Measurements from ENCODE around the gene PMVK.
"Not testable (repeated sequence)": the region's sequence is repeated elsewhere in the genome, so short reads cannot be mapped to it uniquely, and the experiment has no call there.

Gene PMVK

DNA sequence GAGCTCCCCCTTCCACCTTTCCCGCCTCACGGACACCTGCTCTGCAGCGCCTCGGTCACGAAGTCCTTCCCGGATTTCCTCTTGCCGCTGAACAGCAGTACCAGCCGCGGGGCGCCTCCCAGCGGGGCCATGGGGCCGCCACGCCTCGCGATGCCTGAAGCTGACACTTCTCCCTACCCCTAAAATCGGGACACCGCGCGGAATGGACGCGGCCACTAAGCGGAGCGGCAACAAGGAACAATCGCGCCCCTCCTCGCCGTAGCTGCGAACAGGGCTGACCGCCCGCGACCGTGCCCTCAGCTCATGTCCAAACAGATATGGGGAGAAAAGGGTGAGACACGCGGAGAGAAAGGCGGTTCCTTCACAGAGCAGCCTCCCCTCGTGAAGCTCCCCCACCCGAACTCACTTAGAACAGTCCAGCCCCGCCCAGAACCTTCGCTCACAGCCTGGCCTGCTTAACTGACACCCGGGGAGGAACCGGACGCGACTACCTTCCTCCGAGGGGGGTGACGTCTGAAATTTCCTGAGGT, at the start of gene PMVK:
PMVK (minus strand) TSS at position 165 of the 530 bp plus-strand sequence; CDS start at position 131, 34 bp downstream.
- CTCF ChIA-PET = interaction anchor here (0.8 to 2.4 kb wide), 18 partner anchors 8 to 456 kb away, joined by 3 to 10 read pairs (median 4); no protein-coding TSS in a partner anchor
- Mint-ChIP-seq H3K4me1 (peaks cover 61% of the 10 kb centered on the region), H3K36me3 (peaks cover 2% of the 10 kb centered on the region), H3K27me3 (no peaks in the 10 kb centered on the region), H3K27ac (peak within 1 kb of the TSS; percentile 97), H3K9me3 (no peaks in the 10 kb centered on the region), H3K4me3 (peak within 1 kb of the TSS; percentile 91)
- DNase-seq = peak; percentile 97

DNA sequence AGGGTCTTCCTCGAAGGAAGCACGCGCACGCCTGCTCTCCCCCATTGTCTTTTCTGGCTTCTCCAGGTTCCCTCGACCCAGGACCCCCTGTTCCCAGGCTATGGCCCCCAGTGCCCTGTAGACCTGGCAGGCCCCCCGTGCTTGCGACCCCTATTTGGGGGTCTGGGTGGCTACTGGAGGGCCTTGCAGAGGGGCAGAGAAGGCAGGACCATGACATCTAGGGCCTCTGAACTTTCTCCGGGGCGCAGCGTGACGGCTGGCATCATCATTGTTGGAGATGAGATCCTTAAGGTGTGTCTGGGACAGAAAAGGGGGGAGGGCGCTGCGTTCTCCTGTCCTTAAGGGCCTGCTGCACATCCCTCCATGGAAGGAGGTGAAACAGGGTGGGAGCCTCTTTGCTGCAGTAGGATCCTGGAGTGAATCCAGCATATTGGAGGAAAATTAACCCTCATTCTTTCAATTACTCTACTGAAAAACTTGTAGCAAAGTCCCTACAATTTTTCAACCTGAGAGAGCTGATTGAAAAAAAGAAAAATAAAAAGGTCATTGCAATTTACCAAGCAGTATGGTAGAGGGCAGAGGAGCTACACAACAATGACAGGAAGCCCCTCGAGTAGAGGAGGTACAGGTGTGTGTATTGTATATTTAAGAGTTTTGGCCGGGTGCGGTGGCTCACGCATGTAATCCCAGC, 47.4 kb upstream of the PMVK start:
- Mint-ChIP-seq H3K4me1 (peaks cover 33% of the 10 kb centered on the region), H3K27me3 (no peaks in the 10 kb centered on the region), H3K9me3 (no peaks in the 10 kb centered on the region), H3K36me3 (peaks cover 24% of the 10 kb centered on the region), H3K27ac (no peak overlapping the region), H3K4me3 (no peak overlapping the region)
- no peak for DNase-seq
- CTCF ChIA-PET = interaction anchor here (0.8 to 4.7 kb wide), 5 partner anchors 12 to 80 kb away, joined by 3 to 72 read pairs (median 5); partner anchors contain the start of genes EFNA4, LENEP and PYGO2

DNA sequence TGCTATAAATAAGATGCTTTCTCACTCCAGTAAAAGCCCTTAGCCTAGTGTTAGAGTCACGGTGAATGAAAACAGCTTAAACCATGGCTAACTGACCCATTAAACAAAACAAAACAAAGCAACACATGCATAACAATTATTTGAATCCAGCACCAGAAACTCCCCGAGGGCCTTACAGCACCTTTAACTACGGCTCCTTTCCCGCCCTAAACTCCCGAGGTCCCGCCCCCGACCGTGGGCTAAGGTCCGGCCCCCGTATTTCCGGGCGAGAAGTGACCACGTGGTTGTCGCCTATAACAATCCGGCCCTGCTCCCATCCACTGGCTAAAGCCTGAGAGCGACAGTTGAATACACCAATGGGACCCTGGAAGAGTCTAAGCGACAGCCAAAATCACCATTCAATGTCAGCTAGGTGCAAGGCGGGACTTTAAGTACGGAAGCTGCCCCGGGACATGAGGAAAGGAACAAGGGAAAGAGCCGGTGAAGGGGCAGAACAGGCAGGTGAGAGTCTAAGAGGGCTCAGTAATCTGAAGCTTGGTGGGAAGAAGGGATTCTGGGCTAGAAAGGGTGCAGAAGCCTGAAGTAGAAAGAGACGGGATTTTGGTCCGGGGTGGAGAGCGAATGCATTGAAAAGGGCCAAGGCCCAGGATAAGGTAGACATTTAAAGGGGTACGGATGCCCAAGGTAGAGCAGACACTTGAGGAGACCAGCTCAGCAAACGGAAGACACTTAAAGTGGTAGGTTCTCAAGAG, 46.6 kb upstream of the PMVK start, which contains the start of gene FLAD1:
FLAD1 (plus strand) TSS at position 448 of the 752 bp plus-strand sequence. CDS start 351 bp downstream, outside the sequence.
- H3K4me3 Mint-ChIP-seq = no peak within 1 kb of the TSS
- peaks cover 30% of the 10 kb centered on the region for H3K4me1 Mint-ChIP-seq
- no peaks in the 10 kb centered on the region for H3K27me3 Mint-ChIP-seq
- peaks cover 23% of the 10 kb centered on the region for H3K36me3 Mint-ChIP-seq
- no peak within 1 kb of the TSS for H3K27ac Mint-ChIP-seq
- peak; percentile 98 for DNase-seq
- CTCF ChIA-PET = interaction anchor here (0.8 to 4.7 kb wide), 9 partner anchors 13 to 423 kb away, joined by 3 to 72 read pairs (median 4); partner anchors contain the start of genes ADAM15, EFNA4, LENEP and PYGO2
- H3K9me3 Mint-ChIP-seq = no peaks in the 10 kb centered on the region

DNA sequence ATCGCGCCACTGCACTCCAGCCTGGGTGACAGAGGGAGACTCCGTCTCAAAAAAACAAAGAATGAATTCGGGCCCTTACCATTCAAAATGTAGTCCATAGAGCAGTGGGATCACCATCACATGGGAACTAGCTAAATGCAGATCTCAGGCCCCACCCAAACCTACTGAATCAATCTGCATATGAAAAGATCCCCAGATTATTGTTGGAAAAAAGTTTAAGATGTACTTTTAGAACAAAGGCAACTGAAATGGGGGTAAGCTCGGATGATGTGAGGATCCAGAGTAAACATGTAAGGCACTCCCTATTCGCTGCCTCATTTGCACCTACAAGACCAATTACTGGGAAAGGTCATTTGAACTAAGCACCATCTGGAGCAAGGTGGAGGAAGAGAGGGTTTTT, 45.8 kb upstream of the PMVK start:
- CTCF ChIA-PET = interaction anchor here (0.9 to 4.7 kb wide), 6 partner anchors 14 to 423 kb away, joined by 3 to 72 read pairs (median 4); partner anchors contain the start of genes ADAM15 and LENEP
- no peak for DNase-seq
- no peak overlapping the region for H3K27ac Mint-ChIP-seq
- peaks cover 28% of the 10 kb centered on the region for H3K4me1 Mint-ChIP-seq
- no peaks in the 10 kb centered on the region for H3K9me3 Mint-ChIP-seq
- no peak overlapping the region for H3K4me3 Mint-ChIP-seq
- peaks cover 24% of the 10 kb centered on the region for H3K36me3 Mint-ChIP-seq
- H3K27me3 Mint-ChIP-seq = no peaks in the 10 kb centered on the region

DNA sequence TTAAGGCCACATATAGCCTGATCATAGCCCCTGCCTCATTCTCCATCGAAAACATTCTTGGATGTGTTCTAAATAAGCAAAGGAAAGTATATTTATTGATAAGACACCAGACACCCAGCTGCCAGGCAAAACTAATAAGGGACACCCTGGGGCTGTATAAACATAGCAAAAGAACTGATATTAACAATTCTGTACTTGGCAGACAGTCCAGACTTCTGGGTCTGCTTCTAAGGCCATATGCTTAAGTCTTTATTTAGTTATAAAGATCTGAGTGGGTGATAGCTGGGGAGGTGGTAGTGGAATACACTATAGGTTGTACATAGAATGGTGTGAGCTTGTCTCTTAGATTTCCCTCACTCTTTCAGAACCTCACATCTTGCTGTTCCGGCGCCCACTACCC, 41.8 kb upstream of the PMVK start:
- CTCF ChIA-PET = no interaction called here

DNA sequence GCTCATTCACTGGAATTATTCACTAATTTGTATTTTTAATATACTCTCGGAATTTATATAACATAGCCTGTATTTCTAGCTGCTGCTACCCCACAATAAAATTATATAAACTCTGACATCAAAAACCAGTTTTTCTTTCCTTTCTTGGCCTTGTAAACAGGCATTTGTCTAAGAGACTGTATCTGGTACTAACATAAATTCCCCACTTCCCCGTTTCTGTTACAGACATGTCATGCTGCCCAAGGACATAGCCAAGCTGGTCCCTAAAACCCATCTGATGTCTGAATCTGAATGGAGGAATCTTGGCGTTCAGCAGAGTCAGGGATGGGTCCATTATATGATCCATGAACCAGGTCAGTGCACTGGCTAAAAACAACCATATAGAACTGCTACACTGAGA, 41.2 kb upstream of the PMVK start:
- peak overlapping the region; percentile 69 for H3K27ac Mint-ChIP-seq
- H3K4me1 Mint-ChIP-seq = peaks cover 20% of the 10 kb centered on the region
- not testable (repeated sequence) for H3K4me3 Mint-ChIP-seq, H3K27me3 Mint-ChIP-seq, H3K9me3 Mint-ChIP-seq, DNase-seq
- H3K36me3 Mint-ChIP-seq = peaks cover 32% of the 10 kb centered on the region
- CTCF ChIA-PET = interaction anchor here (1.7 kb wide), 1 partner anchor 83 kb away, joined by 5 read pairs; no protein-coding TSS in a partner anchor

More for the DNA sequence above, 41.8 kb upstream of the PMVK start:
- Mint-ChIP-seq H3K27me3 (no peaks in the 10 kb centered on the region), H3K9me3 (no peaks in the 10 kb centered on the region), H3K27ac (no peak overlapping the region), H3K36me3 (peaks cover 31% of the 10 kb centered on the region), H3K4me3 (no peak overlapping the region), H3K4me1 (peaks cover 16% of the 10 kb centered on the region)
- no peak for DNase-seq

DNA sequence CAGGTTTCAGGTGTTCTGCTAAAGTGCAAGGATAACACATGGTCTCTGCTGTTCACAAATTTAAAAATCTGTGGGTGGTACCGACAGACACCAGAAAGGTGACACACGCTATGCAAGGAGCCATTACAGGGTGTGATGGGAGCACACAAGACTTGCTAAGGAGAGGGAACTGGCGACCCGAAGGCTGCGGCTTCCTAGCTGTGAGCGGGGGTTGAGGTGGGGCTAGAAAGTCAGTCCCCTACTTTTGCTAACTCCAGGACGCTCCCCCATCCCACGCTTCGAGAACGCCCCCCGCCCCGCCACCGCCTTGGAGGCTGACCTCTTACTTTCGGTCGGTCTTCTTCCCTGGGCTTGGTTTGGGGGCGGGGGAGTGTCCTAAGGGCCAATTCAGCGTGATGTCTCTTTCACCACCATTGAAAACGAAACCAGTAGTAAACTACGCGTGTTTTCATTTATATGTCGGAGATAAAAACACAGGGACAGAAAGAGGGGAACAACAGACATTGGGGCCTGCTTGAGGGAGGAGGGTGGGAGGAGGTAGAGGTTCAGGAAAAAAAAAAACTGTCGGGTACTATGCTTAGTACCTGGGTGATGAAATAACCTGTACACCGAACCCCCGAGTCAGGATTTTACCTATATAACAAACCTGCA, 39.0 kb upstream of the PMVK start:
- H3K36me3 Mint-ChIP-seq = peaks cover 41% of the 10 kb centered on the region
- H3K27ac Mint-ChIP-seq = no peak overlapping the region
- no peaks in the 10 kb centered on the region for H3K27me3 Mint-ChIP-seq
- H3K9me3 Mint-ChIP-seq = no peaks in the 10 kb centered on the region
- H3K4me1 Mint-ChIP-seq = peaks cover 30% of the 10 kb centered on the region
- peak; percentile 81 for DNase-seq
- no peak overlapping the region for H3K4me3 Mint-ChIP-seq
- CTCF ChIA-PET = no interaction called here

DNA sequence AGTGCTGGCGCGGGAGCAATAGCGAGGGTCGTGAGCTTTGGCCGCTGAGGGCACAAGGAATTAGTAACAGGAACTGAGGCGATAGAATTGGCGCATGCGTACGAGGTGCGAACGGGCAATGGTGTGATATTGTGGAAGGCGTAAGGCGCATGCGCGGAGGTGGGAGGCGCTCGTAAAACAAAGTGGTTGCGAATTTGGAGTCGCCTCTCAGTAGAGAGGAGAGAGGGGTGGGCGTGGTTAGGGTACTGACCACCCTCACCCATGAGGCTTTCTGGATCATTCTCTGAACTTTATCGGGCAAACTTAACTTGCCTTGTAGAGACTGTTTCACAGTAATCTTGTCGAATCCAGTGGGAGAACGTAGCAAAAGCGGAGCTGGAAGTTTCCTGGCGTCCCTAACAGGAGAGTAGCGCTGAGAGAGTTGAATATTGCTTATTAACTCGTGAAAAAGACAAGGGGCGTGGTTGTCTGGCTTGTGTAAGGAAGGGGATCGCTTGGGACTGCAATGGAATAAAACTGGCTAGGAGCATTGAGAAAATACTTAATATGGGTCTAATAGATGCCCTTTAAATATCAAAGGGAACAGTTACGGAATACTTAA, 38.4 kb upstream of the PMVK start:
- H3K9me3 Mint-ChIP-seq = no peaks in the 10 kb centered on the region
- CTCF ChIA-PET = interaction anchor here (0.6 to 1.5 kb wide), 4 partner anchors 15 to 198 kb away, joined by 3 to 7 read pairs (median 4); partner anchors contain the start of gene KRTCAP2
- peaks cover 39% of the 10 kb centered on the region for H3K36me3 Mint-ChIP-seq
- no peak overlapping the region for H3K27ac Mint-ChIP-seq
- peak; percentile 96 for DNase-seq
- no peak overlapping the region for H3K4me3 Mint-ChIP-seq
- peaks cover 28% of the 10 kb centered on the region for H3K4me1 Mint-ChIP-seq
- H3K27me3 Mint-ChIP-seq = no peaks in the 10 kb centered on the region

DNA sequence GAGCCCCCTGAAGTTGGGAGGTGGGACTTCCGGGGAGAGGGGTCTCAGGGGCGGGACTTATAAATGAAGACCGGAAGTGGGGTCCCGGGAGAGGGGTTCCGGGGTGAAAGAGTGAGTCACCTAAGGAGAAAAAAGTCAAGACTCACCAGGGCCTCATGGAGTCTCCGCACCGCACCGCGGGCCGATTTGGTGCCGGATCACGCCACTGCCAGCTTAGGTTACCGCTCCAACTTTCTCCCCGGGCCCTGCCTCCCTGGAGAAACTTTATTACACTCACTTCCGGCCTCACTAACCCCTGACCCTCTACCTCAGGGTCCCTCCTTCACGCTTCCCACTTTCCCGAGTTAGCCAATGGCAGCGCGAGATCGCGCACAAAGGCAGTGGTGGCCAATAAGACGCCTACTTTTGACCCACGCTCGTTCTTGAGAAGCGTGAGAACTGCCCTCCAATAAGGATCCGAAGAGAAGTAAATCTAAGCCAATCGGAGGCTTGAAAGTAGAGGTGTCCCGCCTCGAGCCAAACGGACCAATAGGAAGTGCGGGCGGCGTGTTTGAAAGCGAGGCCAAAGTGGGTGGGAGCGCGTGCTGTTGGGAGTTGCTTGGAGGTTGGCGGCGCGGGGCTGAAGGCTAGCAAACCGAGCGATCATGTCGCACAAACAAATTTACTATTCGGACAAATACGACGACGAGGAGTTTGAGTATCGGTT, 37.7 kb upstream of the PMVK start, which contains the start of gene CKS1B:
CKS1B (plus strand) TSS at position 580 of the 706 bp plus-strand sequence; CDS start at position 645, 65 bp downstream.
- no peak within 1 kb of the TSS for H3K4me3 Mint-ChIP-seq

DNA sequence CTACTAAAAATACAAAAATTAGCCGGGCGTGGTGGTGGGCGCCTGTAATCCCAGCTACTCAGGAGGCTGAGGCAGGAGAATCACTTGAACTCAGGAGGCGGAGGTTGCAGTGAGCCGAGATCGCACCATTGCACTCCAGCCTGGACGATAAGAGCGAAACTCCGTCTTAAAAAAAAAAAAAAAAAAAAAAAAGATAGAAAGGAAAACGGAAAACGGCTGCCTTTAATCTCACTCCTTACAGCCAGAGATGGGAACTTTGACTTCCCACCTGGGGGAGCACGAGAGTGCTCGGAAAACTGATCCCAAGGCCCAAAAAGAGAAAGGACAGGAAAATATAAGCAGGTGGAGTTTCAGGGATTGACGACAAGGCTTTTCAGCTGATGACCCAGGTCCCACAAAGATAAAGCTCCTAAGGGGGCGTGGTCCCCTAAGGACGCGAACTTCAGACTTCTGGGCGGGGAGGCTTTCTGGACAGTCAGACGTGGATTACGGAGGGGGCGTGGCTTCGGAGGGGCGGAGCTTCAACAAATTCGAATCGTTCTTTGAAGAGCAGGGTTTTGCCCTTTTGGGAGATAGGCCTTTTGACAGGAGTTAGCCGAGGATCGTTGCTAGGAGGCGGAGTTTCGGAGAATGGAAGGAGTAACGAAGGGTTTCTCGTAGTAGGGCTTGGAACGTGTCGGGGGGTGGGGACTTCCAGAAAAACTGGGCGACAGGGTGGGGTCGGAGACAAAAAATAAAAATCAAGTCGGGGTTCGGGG, 37.0 kb upstream of the PMVK start:
- H3K9me3 Mint-ChIP-seq = no peaks in the 10 kb centered on the region
- peak; percentile 97 for DNase-seq
- peaks cover 35% of the 10 kb centered on the region for H3K4me1 Mint-ChIP-seq
- CTCF ChIA-PET = interaction anchor here (0.9 to 1.5 kb wide), 8 partner anchors 12 to 199 kb away, joined by 3 to 7 read pairs (median 3); partner anchors contain the start of genes ADAM15, KRTCAP2, PBXIP1 and PYGO2
- H3K27me3 Mint-ChIP-seq = no peaks in the 10 kb centered on the region
- H3K27ac Mint-ChIP-seq = peak overlapping the region; percentile 71
- H3K4me3 Mint-ChIP-seq = no peak overlapping the region
- peaks cover 38% of the 10 kb centered on the region for H3K36me3 Mint-ChIP-seq

More for the DNA sequence above, 37.7 kb upstream of the PMVK start, which contains the start of gene CKS1B:
- Mint-ChIP-seq H3K4me1 (peaks cover 31% of the 10 kb centered on the region), H3K9me3 (no peaks in the 10 kb centered on the region), H3K27ac (no peak within 1 kb of the TSS), H3K27me3 (no peaks in the 10 kb centered on the region), H3K36me3 (peaks cover 38% of the 10 kb centered on the region)
- DNase-seq = peak; percentile 97
- CTCF ChIA-PET = interaction anchor here (0.6 to 1.5 kb wide), 9 partner anchors 13 to 199 kb away, joined by 3 to 7 read pairs (median 3); partner anchors contain the start of genes ADAM15, KRTCAP2, PBXIP1 and PYGO2

DNA sequence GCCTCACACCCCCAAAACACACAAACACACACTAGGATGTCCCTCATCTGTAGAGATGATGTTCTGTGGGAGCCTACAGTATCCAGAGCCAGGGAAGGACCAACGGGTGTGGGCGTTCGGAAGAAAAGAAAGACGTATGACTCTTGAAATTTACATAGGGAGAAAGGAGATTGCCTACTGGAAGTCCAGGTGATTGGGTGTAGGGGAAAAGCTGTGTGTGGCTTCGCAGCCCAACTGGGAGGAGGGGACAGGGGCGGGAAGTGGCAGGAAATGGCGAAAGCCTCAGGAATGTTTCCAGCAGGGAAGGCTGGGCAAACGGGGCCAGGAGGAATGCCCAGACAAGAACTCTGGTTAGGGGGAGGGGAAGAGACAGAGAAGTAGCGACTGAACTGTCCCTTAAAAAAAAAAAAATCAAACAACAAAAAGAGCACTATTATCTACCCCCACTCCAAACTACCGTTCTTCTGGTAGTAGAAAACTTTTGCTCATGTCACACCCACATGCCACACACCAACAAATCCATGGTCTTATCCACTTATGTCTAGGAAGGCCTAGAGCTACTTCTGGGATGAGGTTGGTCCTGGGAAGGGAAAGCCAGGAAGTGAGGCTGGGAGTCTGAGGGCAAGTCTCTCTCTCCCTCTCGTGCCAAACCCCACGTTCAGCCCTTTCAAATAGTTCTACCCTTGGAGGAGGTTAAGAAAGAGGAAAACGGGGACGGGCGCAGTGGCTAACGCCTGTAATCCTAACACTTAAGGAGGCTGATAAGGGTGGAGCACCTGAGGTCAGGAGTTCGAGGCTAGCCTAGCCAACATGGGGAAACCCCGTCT, 36.2 kb upstream of the PMVK start:
- Mint-ChIP-seq H3K27ac (peak overlapping the region; percentile 71), H3K4me1 (peaks cover 39% of the 10 kb centered on the region), H3K27me3 (no peaks in the 10 kb centered on the region), H3K4me3 (peak overlapping the region; percentile 49), H3K36me3 (peaks cover 36% of the 10 kb centered on the region), H3K9me3 (no peaks in the 10 kb centered on the region)
- CTCF ChIA-PET = interaction anchor here (0.7 to 2.3 kb wide), 9 partner anchors 12 to 112 kb away, joined by 3 to 9 read pairs (median 5); partner anchors contain the start of genes ADAM15, PBXIP1 and PYGO2
- no peak for DNase-seq
